H7 (cell line): ENCODE measurements around the gene GIPC2. TPM values are rescaled to one million over a fixed set of nuclear protein-coding genes. Genes with fewer than 3 reads are reported as not detected.

Source experiments
- DNase-seq: peaks from one replicate; pipeline ENCODE4 v3.0.0; 2012
- H3K27me3 ChIP-seq: 2 replicates; pipeline ENCODE4 v1.6.0; 2011; ENCODE audit warnings: mild to moderate bottlenecking, low read length; ENCODE audit not compliant: control insufficient read depth, insufficient read depth
- H3K36me3 ChIP-seq: replicated peaks from 2 replicates; pipeline ENCODE4 v1.5.1; 2011; ENCODE audit warnings: low read length; ENCODE audit not compliant: control insufficient read depth, insufficient read depth
- H3K4me3 ChIP-seq: 2 replicates; pipeline ENCODE4 v1.5.1; 2011; ENCODE audit warnings: low read depth, mild to moderate bottlenecking, control low read depth, low read length, moderate library complexity; ENCODE audit not compliant: insufficient read depth
- total RNA-seq: library from RNA; depleted of rRNA; stranded (reverse); fragments of >200 nt; shearing (Covaris generic); gene quantifications from 2 replicates; pipeline ENCODE4 v1.2.3, GENCODE V29; 2014

Gene GIPC2
- total RNA-seq, 1 experiment from 2014 or later: 0.07 TPM

GRCh38 chr1:78145105-78145580 is 99.4 kb downstream of the GIPC2 start:
- no peak overlapping the region for H3K4me3 ChIP-seq
- no peaks in the 10 kb centered on the region for H3K36me3 ChIP-seq
- DNase-seq: peak; percentile 55
- peaks cover 17% of the 10 kb centered on the region; the same call in 1 of the 2 replicates for H3K27me3 ChIP-seq

- Histone ChIP-seq H3K36me3 (no peaks in the 10 kb centered on the region), H3K27me3 (peaks cover 17% of the 10 kb centered on the region; the same call in 1 of the 2 replicates), H3K4me3 (no peak overlapping the region)
- DNase-seq: no peak
These were observed 100.5 kb downstream of the GIPC2 start for GRCh38 chr1:78146205-78146771.

- H3K36me3 ChIP-seq: no peaks in the 10 kb centered on the region
- H3K27me3 ChIP-seq: peaks cover 17% of the 10 kb centered on the region; the same call in 1 of the 2 replicates
- DNase-seq: no peak
- H3K4me3 ChIP-seq: no peak overlapping the region
These were observed 101.3 kb downstream of the GIPC2 start for GRCh38 chr1:78147031-78147430.

GRCh38 chr1:78153092-78153736 is 107.4 kb downstream of the GIPC2 start:
- Histone ChIP-seq H3K4me3 (no peak overlapping the region), H3K36me3 (no peaks in the 10 kb centered on the region), H3K27me3 (no peaks in the 10 kb centered on the region; the same call in 1 of the 2 replicates)
- no peak for DNase-seq

GRCh38 chr1:78155121-78155520 is 109.4 kb downstream of the GIPC2 start:
- no peak overlapping the region for H3K4me3 ChIP-seq
- H3K27me3 ChIP-seq: no peaks in the 10 kb centered on the region; the same call in 1 of the 2 replicates
- H3K36me3 ChIP-seq: no peaks in the 10 kb centered on the region
- DNase-seq: peak; percentile 36

GRCh38 chr1:78156805-78157521 is 111.2 kb downstream of the GIPC2 start:
- DNase-seq: no peak
- Histone ChIP-seq H3K27me3 (no peaks in the 10 kb centered on the region; the same call in 1 of the 2 replicates), H3K36me3 (no peaks in the 10 kb centered on the region), H3K4me3 (no peak overlapping the region)

- no peak for DNase-seq
- Histone ChIP-seq H3K27me3 (no peaks in the 10 kb centered on the region), H3K4me3 (no peak overlapping the region), H3K36me3 (no peaks in the 10 kb centered on the region)
These were observed 120.0 kb downstream of the GIPC2 start for GRCh38 chr1:78165816-78166215.

GRCh38 chr1:78168306-78168705 is 122.5 kb downstream of the GIPC2 start:
- no peaks in the 10 kb centered on the region; the same call in 1 of the 2 replicates for H3K27me3 ChIP-seq
- no peak for DNase-seq
- no peak overlapping the region for H3K4me3 ChIP-seq
- H3K36me3 ChIP-seq: no peaks in the 10 kb centered on the region

- Histone ChIP-seq H3K36me3 (no peaks in the 10 kb centered on the region), H3K4me3 (no peak overlapping the region), H3K27me3 (no peaks in the 10 kb centered on the region; the same call in 1 of the 2 replicates)
- DNase-seq: no peak
These were observed 125.1 kb downstream of the GIPC2 start for GRCh38 chr1:78170859-78171258.

- no peaks in the 10 kb centered on the region for H3K36me3 ChIP-seq
- no peak for DNase-seq
- no peak overlapping the region for H3K4me3 ChIP-seq
- H3K27me3 ChIP-seq: no peaks in the 10 kb centered on the region; the same call in 1 of the 2 replicates
These were observed 126.2 kb downstream of the GIPC2 start for GRCh38 chr1:78171736-78172590.

- DNase-seq: no peak
- Histone ChIP-seq H3K4me3 (no peak overlapping the region), H3K36me3 (no peaks in the 10 kb centered on the region), H3K27me3 (no peaks in the 10 kb centered on the region; the same call in 1 of the 2 replicates)
These were observed 130.7 kb downstream of the GIPC2 start for GRCh38 chr1:78176448-78176847.

- Histone ChIP-seq H3K36me3 (no peaks in the 10 kb centered on the region), H3K4me3 (no peak overlapping the region), H3K27me3 (no peaks in the 10 kb centered on the region; the same call in 1 of the 2 replicates)
- DNase-seq: no peak
These were observed 132.0 kb downstream of the GIPC2 start for GRCh38 chr1:78177708-78178270.

- no peaks in the 10 kb centered on the region for H3K36me3 ChIP-seq
- no peak for DNase-seq
- no peak overlapping the region for H3K4me3 ChIP-seq
- H3K27me3 ChIP-seq: no peaks in the 10 kb centered on the region; the same call in 1 of the 2 replicates
These were observed 133.1 kb downstream of the GIPC2 start for GRCh38 chr1:78178816-78179215.
